ENCODE data around the gene FCN1. TPM values are rescaled to one million over a fixed set of nuclear protein-coding genes. Genes with fewer than 3 reads are reported as not detected.
A peak's percentile ranks its signal among the peaks of the same experiment; 100 is the strongest.

The FCN1 gene
- total and polyA plus RNA-seq, 10 of the 15 experiments (the other 5 are each of a cell fraction or from before 2014, with no cell fraction given), result 0.08 TPM; not detected in 9

DNA sequence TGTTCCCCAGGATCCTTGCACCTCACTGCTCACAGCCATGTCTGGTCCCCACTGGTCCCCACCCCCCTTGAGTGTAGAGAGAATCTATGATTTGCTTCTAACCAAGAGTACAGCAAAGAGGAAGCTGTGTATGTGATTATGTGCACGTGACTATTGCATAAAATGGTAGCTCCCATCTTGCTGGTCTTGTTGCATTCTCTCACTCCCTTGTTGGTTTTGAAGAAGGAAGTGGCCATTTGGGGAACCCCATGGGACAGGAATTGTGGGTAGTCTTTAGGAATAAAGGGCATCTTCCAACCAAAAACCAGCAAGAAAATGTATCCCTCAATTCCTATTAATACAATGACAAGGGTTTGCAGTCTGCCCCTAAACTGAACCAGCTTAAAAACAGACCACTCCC lies 42.3 kb downstream of the FCN1 start:
- H3K4me2 ChIP-seq (ENCODE audit: control insufficient read depth, insufficient read depth), result no peak overlapping the region
- H3K79me2 ChIP-seq (ENCODE audit: control insufficient read depth, insufficient read depth, low read length), result no peaks in the 10 kb centered on the region
- intact Hi-C loops (cut with micrococcal nuclease; ENCODE audit: unreplicated experiment) (no loop called here), in situ Hi-C loops (cut with MboI) (no loop called here)
- no peak for TF ChIP-seq POU2F2 (IDR thresholded peaks at IDR 0.05; ENCODE audit: borderline replicate concordance, low read depth, low read length)
- TF ChIP-seq BHLHE40 (IDR thresholded peaks at IDR 0.05; ENCODE audit: borderline replicate concordance in 1 of 2, low read depth in 2 of 2, low read length in 1 of 2), result peak in 1 of 2 experiments; percentile 43; a peak in 1 of 4 replicates
- BruUV-seq (replicated peaks), result no TSS peak
- WGBS (ENCODE audit: insufficient coverage, insufficient replicate concordance, low lambda C conversion rate, missing lambda C conversion rate), result 0% methylated on average over 1 of the region's 1 CpG
- no peaks in the 10 kb centered on the region; a peak in 1 of 4 replicates for H3K27me3 ChIP-seq (replicated peaks in 1 of 2; ENCODE audit: control insufficient read depth in 2 of 2, insufficient read depth in 2 of 2, low read length in 1 of 2)
- DNase-seq (ENCODE audit: low read depth, low spot score), result no peak
- no peaks in the 10 kb centered on the region for H3K36me3 ChIP-seq (ENCODE audit: control insufficient read depth in 2 of 2, insufficient read depth in 2 of 2, low read length in 1 of 2)
- peaks cover 4% of the 10 kb centered on the region; the same call in 2 of the 3 replicates for H3K9me3 ChIP-seq (replicated peaks; ENCODE audit: control insufficient read depth, insufficient read depth, low read length)
- SMC1A ChIA-PET (ENCODE audit: uncharacterized antibody, unreplicated experiment), result no interaction called here
- no peak overlapping the region for H3K9ac ChIP-seq (ENCODE audit: control insufficient read depth, insufficient read depth, low read length)
- no peak overlapping the region for H3K27ac ChIP-seq (ENCODE audit: control insufficient read depth, insufficient read depth)
- no peak for FAIRE-seq
- RAD21 ChIA-PET (ENCODE audit: unreplicated experiment), result no interaction called here
- POLR2A ChIA-PET, result no interaction called here
- peak overlapping the region; percentile 15; the same call in 1 of the 2 replicates for H2AFZ ChIP-seq (ENCODE audit: control insufficient read depth, low read depth, low read length)
- H3K4me3 ChIP-seq, result no peak overlapping the region
- no peaks in the 10 kb centered on the region for H4K20me1 ChIP-seq (ENCODE audit: control insufficient read depth, insufficient read depth)
- H3K4me1 ChIP-seq (ENCODE audit: control insufficient read depth, insufficient read depth, low read length), result no peaks in the 10 kb centered on the region; the same call in 1 of the 2 replicates
- CTCF ChIA-PET, result no interaction called here
- ATAC-seq, result no peak

DNA sequence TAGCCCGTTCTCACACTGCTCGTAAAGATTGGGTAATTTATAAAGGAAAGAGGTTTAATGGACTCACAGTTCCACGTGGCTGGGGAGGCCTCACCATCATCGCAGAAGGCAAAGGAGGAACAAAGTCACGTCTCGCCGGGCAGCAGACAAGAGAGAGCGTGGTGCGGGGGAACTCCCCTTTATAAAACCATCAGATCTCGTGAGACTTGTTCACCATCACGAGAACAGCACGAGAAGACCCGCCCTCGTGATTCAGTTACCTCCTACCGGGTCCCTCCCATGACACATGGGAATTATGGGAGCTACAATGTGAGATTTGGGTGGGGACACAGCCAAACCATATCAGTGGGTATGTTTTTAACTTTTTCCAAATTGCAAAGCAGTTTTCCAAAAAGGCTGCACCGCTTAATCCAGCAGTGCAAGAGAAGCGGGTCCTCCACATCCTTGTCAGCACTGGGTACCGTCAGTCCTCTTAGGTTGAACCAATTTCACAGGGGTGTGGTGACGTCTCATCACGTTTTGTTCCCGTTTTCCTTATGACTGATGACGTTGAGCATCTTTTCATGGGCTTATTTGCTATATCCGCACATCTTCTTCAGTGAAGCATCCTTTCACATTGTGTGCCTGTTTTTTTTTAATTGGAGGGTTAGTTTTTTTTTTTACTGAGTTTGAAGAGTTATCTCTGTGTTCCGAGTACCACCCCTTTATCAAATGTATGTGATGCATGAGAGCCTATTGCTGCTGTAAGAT lies 45.1 kb downstream of the FCN1 start:
- 32% methylated on average over 24 of the region's 24 CpGs for WGBS (ENCODE audit: insufficient coverage, insufficient replicate concordance, low lambda C conversion rate, missing lambda C conversion rate)
- POLR2A ChIA-PET, result no interaction called here
- Histone ChIP-seq H3K27me3 (replicated peaks in 1 of 2; ENCODE audit: control insufficient read depth in 2 of 2, insufficient read depth in 2 of 2, low read length in 1 of 2) (no peaks in the 10 kb centered on the region), H2AFZ (ENCODE audit: control insufficient read depth, low read depth, low read length) (no peak overlapping the region), H3K36me3 (ENCODE audit: control insufficient read depth in 2 of 2, insufficient read depth in 2 of 2, low read length in 1 of 2) (no peaks in the 10 kb centered on the region), H4K20me1 (ENCODE audit: control insufficient read depth, insufficient read depth) (no peaks in the 10 kb centered on the region), H3K4me2 (ENCODE audit: control insufficient read depth, insufficient read depth) (no peak overlapping the region), H3K9me3 (replicated peaks; ENCODE audit: control insufficient read depth, insufficient read depth, low read length) (peaks cover 4% of the 10 kb centered on the region; the same call in 2 of the 3 replicates), H3K4me3 (no peak overlapping the region), H3K27ac (ENCODE audit: control insufficient read depth, insufficient read depth) (no peak overlapping the region), H3K4me1 (ENCODE audit: control insufficient read depth, insufficient read depth, low read length) (peaks cover 6% of the 10 kb centered on the region; the same call in 1 of the 2 replicates), H3K9ac (ENCODE audit: control insufficient read depth, insufficient read depth, low read length) (no peak overlapping the region), H3K79me2 (ENCODE audit: control insufficient read depth, insufficient read depth, low read length) (no peaks in the 10 kb centered on the region)
- DNase-seq (ENCODE audit: low read depth, low spot score) (no peak), FAIRE-seq (no peak), ATAC-seq (no peak)
- BruUV-seq (replicated peaks), result no TSS peak
- CTCF ChIA-PET, result no interaction called here
- SMC1A ChIA-PET (ENCODE audit: uncharacterized antibody, unreplicated experiment), result no interaction called here
- intact Hi-C loops (cut with micrococcal nuclease; ENCODE audit: unreplicated experiment), result no loop called here
- TF ChIP-seq BHLHE40 (IDR thresholded peaks at IDR 0.05; ENCODE audit: borderline replicate concordance in 1 of 2, low read depth in 2 of 2, low read length in 1 of 2) (0 out of 4 replicates have a peak, but pooled peaks of 1 of the 2 experiments have one; percentile 25), RBBP5 (conservative IDR thresholded peaks at IDR 0.05) (no peak), NFYB (IDR thresholded peaks at IDR 0.05; ENCODE audit: insufficient read depth, low read depth, low read length) (no peak)
- TF ChIP-seq, protein P1, sequence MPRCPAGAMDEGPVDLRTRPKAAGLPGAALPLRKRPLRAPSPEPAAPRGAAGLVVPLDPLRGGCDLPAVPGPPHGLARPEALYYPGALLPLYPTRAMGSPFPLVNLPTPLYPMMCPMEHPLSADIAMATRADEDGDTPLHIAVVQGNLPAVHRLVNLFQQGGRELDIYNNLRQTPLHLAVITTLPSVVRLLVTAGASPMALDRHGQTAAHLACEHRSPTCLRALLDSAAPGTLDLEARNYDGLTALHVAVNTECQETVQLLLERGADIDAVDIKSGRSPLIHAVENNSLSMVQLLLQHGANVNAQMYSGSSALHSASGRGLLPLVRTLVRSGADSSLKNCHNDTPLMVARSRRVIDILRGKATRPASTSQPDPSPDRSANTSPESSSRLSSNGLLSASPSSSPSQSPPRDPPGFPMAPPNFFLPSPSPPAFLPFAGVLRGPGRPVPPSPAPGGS (IDR thresholded peaks at IDR 0.05; ENCODE audit: borderline replicate concordance, insufficient read depth, low read depth, low read length, poor library complexity, severe bottlenecking), result no peak
- RAD21 ChIA-PET (ENCODE audit: unreplicated experiment), result no interaction called here
- in situ Hi-C loops (cut with MboI), result no loop called here

All from GM12878 (cell line).